ENCODE results near the gene BLCAP.
"Not testable (repeated sequence)": the region's sequence is repeated elsewhere in the genome, so short reads cannot be mapped to it uniquely, and the experiment has no call there.

Gene BLCAP

DNA sequence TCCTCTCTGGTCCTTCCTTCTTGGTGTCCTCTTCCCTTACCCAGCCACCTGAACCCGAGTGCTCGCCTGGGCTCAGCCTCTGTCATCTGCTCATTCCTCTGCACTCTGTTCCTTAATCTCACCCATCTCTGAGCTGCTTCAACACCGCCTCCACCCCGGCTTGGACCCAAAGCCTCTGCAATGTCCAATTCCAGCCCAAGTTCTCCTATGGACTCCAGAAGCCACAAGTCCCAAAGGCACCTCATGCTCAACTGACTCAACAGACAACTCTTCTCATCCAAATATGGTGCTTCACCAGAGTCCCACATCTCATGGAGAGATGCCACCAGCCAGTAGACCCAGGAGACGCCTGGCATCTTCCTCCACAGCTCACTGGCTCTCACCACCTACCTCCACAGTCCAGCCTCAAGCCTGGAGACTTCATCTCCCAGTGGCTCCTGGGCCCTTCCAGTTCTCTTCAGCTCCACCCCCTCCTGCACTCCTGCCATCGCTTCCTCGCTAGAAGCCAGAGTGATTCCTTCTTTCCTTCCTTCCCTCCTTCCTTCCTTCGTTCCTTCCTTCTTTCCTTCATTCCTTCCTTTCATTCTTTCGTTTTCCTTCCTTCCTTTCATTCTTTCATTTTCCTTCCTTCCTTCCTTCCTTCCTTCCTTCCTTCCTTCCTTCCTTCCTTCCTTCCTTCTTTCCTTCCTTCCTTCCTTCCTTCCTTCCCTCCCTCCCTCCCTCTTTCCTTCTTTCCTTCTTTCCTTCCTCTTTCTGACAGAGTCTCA lies 47.6 kb downstream of the BLCAP start:
- no peak for DNase-seq

DNA sequence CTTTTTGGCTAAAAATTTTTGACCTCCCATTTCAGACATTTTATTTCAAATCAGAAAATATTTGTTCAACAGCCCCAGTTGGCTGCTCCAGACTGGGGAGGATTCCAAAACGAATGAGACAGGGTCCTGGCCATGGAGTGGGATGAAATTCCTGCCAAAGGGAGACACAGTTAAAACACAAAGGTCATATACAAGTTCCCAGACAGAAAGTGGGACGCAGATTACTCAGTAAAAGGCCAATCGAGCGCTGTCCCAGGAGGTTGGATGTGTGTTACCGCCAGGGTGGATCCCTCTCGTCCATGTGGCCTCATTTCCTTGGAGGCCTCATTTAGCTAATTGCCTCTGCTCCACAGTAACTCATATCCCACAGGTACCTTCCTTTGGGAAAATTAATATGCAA lies 48.4 kb downstream of the BLCAP start:
- DNase-seq, result no peak

GRCh38 chr20:37477041-37477440 lies 50.6 kb downstream of the BLCAP start:
- DNase-seq, result no peak

DNA sequence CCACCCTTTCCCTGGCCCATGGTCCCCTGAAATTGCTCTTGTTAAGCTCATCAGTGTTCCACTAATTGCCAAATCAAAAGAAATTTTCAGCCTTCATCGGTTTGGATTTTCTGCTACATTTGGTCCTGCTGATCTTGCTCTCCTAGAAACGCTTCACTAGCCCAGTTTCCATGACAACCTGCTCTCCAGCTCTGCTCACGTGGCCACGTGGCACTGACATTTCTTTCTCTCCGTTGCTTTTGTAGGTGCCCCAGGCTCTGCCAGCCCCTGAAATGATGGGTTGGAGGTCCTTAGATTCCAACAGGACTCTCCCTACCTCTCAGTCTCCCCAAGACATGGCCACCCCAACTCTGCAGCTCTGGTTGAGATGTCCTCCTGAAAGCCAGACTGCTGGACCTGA lies 52.4 kb downstream of the BLCAP start:
- DNase-seq, result no peak

GRCh38 chr20:37474386-37474785 lies 53.3 kb downstream of the BLCAP start:
- no peak for DNase-seq

- no peak for DNase-seq
These were observed 54.3 kb downstream of the BLCAP start for GRCh38 chr20:37473249-37474000.

- DNase-seq, result not testable (repeated sequence)
These were observed 55.2 kb downstream of the BLCAP start for GRCh38 chr20:37472435-37472834.

DNA sequence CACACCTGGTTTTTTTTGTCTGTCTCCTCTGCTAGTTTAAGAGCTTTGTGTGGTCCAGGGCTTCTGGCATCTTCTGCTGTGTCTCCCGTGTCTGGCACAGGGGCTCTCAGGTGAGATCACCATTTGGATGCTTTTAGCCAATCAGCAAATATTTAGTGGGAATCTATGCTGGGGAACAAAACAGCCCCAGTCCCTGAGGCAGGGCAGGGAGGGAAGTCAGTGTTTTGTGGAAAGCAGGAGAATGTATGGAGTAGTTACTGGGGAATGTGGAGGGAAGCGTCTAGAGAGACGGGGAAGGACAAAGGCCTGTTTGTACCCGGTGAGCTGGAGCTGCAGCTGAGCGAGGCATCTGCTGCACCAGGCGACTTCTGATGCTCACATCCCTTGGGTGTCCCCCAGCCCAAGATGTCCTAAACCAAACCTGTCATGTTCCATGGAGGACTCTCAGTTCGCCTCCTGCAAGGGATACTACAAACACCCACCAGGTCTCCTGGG lies 55.9 kb downstream of the BLCAP start:
- DNase-seq, result peak in 1 of 2 donors; percentile 6

GRCh38 chr20:37470190-37470589 lies 57.5 kb downstream of the BLCAP start:
- not testable (repeated sequence) for DNase-seq

DNA sequence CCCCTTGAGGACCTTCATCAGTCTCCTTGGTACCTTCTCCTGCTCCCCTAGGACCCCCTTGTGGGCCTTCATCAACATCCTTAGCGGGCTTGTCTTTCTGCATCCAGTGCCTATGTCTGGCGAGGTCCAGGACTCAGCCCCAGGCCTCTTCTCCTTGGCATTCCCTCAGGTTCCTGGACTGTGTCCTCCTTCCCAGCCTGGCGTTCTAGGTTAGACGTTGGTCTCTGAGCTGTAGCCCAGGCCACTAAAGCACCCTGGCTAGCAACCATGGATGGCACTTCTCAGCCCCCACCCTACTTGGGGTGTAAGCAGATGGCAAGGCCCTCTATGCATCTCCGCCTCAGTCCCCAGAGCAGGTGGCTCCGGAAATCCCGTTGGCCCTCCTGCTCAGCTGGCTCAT lies 58.1 kb downstream of the BLCAP start:
- no peak for DNase-seq

DNA sequence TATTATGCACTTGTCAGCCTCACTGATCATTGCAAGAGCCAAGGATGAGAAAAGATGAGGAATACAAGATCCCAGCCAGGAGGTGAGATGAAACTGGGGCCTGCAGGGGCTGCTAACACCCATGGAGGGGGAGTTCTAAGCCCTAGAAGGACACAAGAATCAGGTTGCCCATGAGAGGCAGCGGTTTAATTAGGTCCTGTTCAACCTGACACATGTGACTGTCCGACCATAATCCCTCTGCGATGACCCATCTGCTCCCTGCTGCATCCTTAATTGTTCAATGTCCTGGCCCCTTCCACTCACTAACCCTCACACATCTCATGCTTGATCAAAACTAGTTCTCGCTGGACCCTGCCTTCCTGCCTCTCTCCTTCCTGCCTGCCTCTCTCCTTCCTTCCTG lies 58.8 kb downstream of the BLCAP start:
- no peak for DNase-seq

All from hippocampal formation (tissue), 2 donors.